Measurements from ENCODE around the gene PKN3. TPM values are rescaled to one million over a fixed set of nuclear protein-coding genes. Genes with fewer than 3 reads are reported as not detected.

Gene PKN3
- total and polyA plus RNA-seq, 8 donors: 11.8 to 18.0 (median 14.4) TPM

GRCh38 chr9:128706045-128706444 lies 3.7 kb downstream of the PKN3 start:
- H3K9me3 ChIP-seq: no peaks in the 10 kb centered on the region
- H3K36me3 ChIP-seq: peaks cover 0 to 18% of the 10 kb centered on the region in 2 donors
- DNase-seq (peak in 1 of 4 donors; percentile 10), ATAC-seq (no peak)
- intact Hi-C loops (cut with DNase I): no loop called here
- H3K27ac ChIP-seq: peak overlapping the region in 1 of 2 donors; percentile 83
- no peaks in the 10 kb centered on the region for H3K27me3 ChIP-seq
- peaks cover 0 to 26% of the 10 kb centered on the region in 2 donors for H3K4me1 ChIP-seq
- TF ChIP-seq CTCF (IDR thresholded peaks at IDR 0.05): no peak
- no peak overlapping the region for H3K4me3 ChIP-seq

GRCh38 chr9:128706671-128707381 lies 4.5 kb downstream of the PKN3 start:
- Histone ChIP-seq H3K4me3 (no peak overlapping the region), H3K27me3 (no peaks in the 10 kb centered on the region), H3K9me3 (no peaks in the 10 kb centered on the region), H3K4me1 (peaks cover 0 to 18% of the 10 kb centered on the region in 2 donors), H3K27ac (no peak overlapping the region), H3K36me3 (peaks cover 0 to 20% of the 10 kb centered on the region in 2 donors)
- DNase-seq (peak in 2 of 4 donors; percentile 27 to 75), ATAC-seq (no peak)
- intact Hi-C loops (cut with DNase I): no loop called here
- no peak for TF ChIP-seq CTCF (IDR thresholded peaks at IDR 0.05)

GRCh38 chr9:128707446-128707845 lies 5.1 kb downstream of the PKN3 start:
- H3K4me3 ChIP-seq: no peak overlapping the region
- intact Hi-C loops (cut with DNase I): no loop called here
- H3K36me3 ChIP-seq: peaks cover 0 to 26% of the 10 kb centered on the region in 2 donors
- DNase-seq: peak in 1 of 4 donors; percentile 3
- H3K27me3 ChIP-seq: no peaks in the 10 kb centered on the region
- no peak for TF ChIP-seq CTCF (IDR thresholded peaks at IDR 0.05)
- no peak overlapping the region for H3K27ac ChIP-seq
- no peaks in the 10 kb centered on the region for H3K9me3 ChIP-seq
- ATAC-seq: no peak
- H3K4me1 ChIP-seq: peaks cover 0 to 12% of the 10 kb centered on the region in 2 donors

- Histone ChIP-seq H3K9me3 (no peaks in the 10 kb centered on the region), H3K4me1 (no peaks in the 10 kb centered on the region), H3K27me3 (no peaks in the 10 kb centered on the region), H3K36me3 (peaks cover 0 to 31% of the 10 kb centered on the region in 2 donors), H3K4me3 (no peak overlapping the region), H3K27ac (no peak overlapping the region)
- intact Hi-C loops (cut with DNase I): no loop called here
- DNase-seq (peak in 2 of 4 donors; percentile 10 to 67), ATAC-seq (no peak)
- no peak for TF ChIP-seq CTCF (IDR thresholded peaks at IDR 0.05)
These were observed 10.4 kb downstream of the PKN3 start for GRCh38 chr9:128712451-128713410.

GRCh38 chr9:128713411-128713780 lies 11.1 kb downstream of the PKN3 start:
- Histone ChIP-seq H3K9me3 (no peaks in the 10 kb centered on the region), H3K27me3 (no peaks in the 10 kb centered on the region), H3K4me1 (no peaks in the 10 kb centered on the region), H3K4me3 (no peak overlapping the region), H3K27ac (no peak overlapping the region), H3K36me3 (peaks cover 0 to 31% of the 10 kb centered on the region in 2 donors)
- ATAC-seq: no peak
- no peak for TF ChIP-seq CTCF (IDR thresholded peaks at IDR 0.05)
- DNase-seq: peak in 1 of 4 donors; percentile 51
- intact Hi-C loops (cut with DNase I): no loop called here

Data from left lung (tissue), 10 donors.